Measurements from ENCODE around the gene CD8B.
"Not testable (repeated sequence)": the region's sequence is repeated elsewhere in the genome, so short reads cannot be mapped to it uniquely, and the experiment has no call there.

CD8B gene

DNA sequence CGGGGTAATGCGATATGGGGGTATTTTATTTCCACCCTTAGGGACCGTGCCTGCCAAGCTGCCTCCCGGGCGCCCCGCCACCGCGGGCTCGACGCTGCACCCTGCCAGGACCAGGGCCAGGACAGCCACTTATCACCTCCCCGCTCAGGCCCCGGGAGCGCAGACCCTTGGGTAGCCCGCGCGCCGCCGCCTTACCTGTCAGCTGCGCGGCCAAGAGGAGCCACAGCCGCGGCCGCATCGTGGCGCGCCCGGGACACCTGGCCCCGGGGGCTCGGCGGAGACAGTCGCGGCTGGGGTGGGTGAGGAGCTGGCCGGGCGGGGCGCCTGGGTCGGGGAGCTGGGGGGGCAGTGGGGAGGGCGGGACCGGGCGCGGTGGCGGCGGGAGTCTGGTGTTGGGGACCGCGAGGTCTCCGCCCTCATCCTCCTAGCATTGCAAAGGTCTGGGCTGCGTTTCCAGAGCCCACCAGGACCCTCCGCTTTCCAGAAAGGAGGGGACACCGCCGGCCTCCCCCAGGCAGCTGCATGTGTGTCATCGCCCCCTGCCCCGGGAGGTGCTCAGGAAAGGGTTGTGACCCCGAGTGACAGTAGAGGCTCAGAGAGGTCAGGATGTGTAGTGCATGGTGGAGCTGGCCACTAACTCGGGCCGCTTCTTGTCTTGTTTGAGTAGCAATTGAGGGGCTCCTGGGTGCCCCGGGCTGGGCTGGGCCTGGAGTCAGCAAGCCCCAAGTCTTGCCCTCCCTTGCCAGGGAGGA is at the start of gene CD8B:
Gene CD8B (minus strand): TSS at position 259 of the 752 bp plus-strand sequence. CDS start 21 bp downstream, at position 238.
- not testable (repeated sequence) for H3K9me3 ChIP-seq (ENCODE audit: insufficient read depth, low read depth, low read length); H3K4me1 ChIP-seq (ENCODE audit: insufficient read depth, low read length); H3K27ac ChIP-seq (ENCODE audit: low read length); H3K36me3 ChIP-seq (ENCODE audit: insufficient read depth, low read depth, low read length); H3K9ac ChIP-seq (ENCODE audit: low read depth, low read length)
- Histone ChIP-seq H3K27me3 (ENCODE audit: insufficient read depth, low read length) (peaks cover 24% of the 10 kb centered on the region), H3K4me3 (ENCODE audit: low read length) (peak within 1 kb of the TSS; percentile 51; the same call in 1 of the 2 replicates)

DNA sequence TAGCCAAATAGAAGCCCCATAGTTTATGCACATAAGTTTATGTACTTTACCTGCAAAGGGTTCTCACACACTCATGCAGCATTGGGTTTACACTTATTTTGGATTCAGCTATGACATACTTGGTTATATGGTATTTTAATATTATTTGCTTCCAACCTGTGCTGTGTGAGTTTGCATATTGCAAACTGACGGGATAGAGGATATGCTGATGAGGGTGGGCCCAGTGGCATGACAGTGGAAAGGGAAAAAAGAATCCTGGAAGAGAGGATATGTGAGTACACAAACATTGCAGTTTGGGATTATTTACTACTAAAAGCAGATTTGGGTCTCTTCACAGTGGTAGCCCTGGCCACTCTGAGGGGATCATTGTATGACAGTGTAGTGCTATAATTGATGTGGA is 44.2 kb upstream of the CD8B start:
- not testable (repeated sequence) for H3K27ac ChIP-seq (ENCODE audit: low read length); H3K9me3 ChIP-seq (ENCODE audit: insufficient read depth, low read depth, low read length); H3K27me3 ChIP-seq (ENCODE audit: insufficient read depth, low read length); H3K9ac ChIP-seq (ENCODE audit: low read depth, low read length); H3K4me3 ChIP-seq (ENCODE audit: low read length); H3K36me3 ChIP-seq (ENCODE audit: insufficient read depth, low read depth, low read length); H3K4me1 ChIP-seq (ENCODE audit: insufficient read depth, low read length)

DNA sequence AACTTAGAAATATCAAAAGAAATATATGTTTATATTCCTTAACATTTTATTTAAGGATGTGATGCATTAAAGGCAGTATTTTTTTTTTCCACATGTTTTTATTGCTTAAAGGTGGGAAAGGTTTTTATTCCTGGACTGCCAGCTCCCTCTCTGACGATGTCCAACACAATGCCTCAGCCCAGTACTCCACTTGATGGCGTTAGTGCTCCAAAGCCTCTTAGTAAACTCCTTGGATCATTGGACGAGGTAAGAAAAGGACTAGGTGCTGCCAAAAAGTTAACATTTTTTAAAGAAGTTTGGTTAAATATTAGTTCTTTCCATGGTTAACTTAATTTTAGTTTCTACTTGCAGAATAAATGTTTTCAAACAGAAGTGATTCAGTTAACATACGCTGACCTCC is 39.0 kb upstream of the CD8B start:
- not testable (repeated sequence) for H3K9me3 ChIP-seq (ENCODE audit: insufficient read depth, low read depth, low read length); H3K27me3 ChIP-seq (ENCODE audit: insufficient read depth, low read length); H3K36me3 ChIP-seq (ENCODE audit: insufficient read depth, low read depth, low read length); H3K27ac ChIP-seq (ENCODE audit: low read length); H3K4me3 ChIP-seq (ENCODE audit: low read length); H3K9ac ChIP-seq (ENCODE audit: low read depth, low read length); H3K4me1 ChIP-seq (ENCODE audit: insufficient read depth, low read length)

DNA sequence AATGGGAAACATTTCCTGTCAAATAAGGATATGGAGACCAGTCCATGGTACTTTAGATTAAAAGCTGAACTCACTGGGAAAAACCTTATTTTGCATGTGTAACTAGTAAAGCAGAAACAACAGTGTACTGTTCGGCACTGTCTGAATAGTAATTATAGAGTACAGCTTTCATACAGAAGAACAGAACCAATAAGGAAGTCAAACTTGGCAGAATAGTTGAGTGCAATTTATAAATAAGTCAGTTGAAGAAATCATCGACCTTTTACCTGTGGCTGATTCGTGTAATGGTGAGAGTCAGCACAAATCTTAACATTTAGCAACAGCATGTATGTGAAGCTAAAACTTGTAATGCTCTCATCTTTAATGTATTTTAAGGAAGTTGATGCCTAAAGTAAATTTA is 24.3 kb upstream of the CD8B start:
- not testable (repeated sequence) for H3K4me3 ChIP-seq (ENCODE audit: low read length); H3K27me3 ChIP-seq (ENCODE audit: insufficient read depth, low read length); H3K27ac ChIP-seq (ENCODE audit: low read length); H3K9me3 ChIP-seq (ENCODE audit: insufficient read depth, low read depth, low read length); H3K4me1 ChIP-seq (ENCODE audit: insufficient read depth, low read length); H3K36me3 ChIP-seq (ENCODE audit: insufficient read depth, low read depth, low read length); H3K9ac ChIP-seq (ENCODE audit: low read depth, low read length)

DNA sequence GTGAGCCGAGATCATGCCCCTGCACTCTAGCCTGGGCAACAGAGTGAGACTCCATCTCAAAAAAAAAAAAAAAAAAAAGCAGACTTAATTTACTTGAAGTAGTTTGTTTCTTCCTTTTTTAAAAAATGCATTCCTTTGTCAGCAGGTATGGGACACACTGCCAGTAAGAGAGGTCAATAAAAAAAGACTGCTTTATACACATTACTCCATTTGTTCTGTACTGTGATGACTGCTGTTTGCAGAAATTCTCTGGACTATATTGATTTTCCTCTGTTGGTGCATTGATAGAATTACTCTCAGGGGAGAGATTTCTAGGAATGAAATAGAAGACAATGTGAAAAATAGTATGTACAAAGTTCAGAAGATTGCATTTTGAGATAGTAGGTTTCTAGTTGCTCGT is 21.2 kb upstream of the CD8B start:
- H3K27me3 ChIP-seq (ENCODE audit: insufficient read depth, low read length); H3K36me3 ChIP-seq (ENCODE audit: insufficient read depth, low read depth, low read length); H3K9ac ChIP-seq (ENCODE audit: low read depth, low read length); H3K9me3 ChIP-seq (ENCODE audit: insufficient read depth, low read depth, low read length); H3K4me1 ChIP-seq (ENCODE audit: insufficient read depth, low read length); H3K27ac ChIP-seq (ENCODE audit: low read length); H3K4me3 ChIP-seq (ENCODE audit: low read length): not testable (repeated sequence)

GRCh38 chr2:86882118-86882665 is 20.5 kb upstream of the CD8B start:
- not testable (repeated sequence) for H3K9me3 ChIP-seq (ENCODE audit: insufficient read depth, low read depth, low read length); H3K36me3 ChIP-seq (ENCODE audit: insufficient read depth, low read depth, low read length); H3K27ac ChIP-seq (ENCODE audit: low read length); H3K27me3 ChIP-seq (ENCODE audit: insufficient read depth, low read length); H3K4me1 ChIP-seq (ENCODE audit: insufficient read depth, low read length); H3K9ac ChIP-seq (ENCODE audit: low read depth, low read length); H3K4me3 ChIP-seq (ENCODE audit: low read length)

DNA sequence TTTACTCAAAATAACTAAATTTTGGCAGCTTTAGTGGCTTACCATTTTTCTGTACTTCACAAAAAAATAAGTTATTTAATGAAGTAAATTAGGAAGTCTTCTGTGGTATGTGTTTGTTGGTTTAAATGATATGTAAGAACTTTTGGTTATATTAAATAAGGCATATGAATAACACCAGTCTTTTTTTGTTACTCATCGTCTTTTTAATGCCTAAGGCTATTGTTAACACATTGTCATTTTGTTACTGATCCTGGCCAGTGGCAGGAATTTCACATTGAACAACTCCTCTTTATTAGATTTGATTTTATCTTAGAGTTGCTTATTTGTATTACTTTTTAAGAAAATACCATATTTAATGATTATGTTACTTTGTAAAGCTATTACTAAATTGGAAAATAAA is 17.3 kb upstream of the CD8B start:
- not testable (repeated sequence) for H3K4me3 ChIP-seq (ENCODE audit: low read length); H3K4me1 ChIP-seq (ENCODE audit: insufficient read depth, low read length); H3K36me3 ChIP-seq (ENCODE audit: insufficient read depth, low read depth, low read length); H3K27me3 ChIP-seq (ENCODE audit: insufficient read depth, low read length); H3K9ac ChIP-seq (ENCODE audit: low read depth, low read length); H3K9me3 ChIP-seq (ENCODE audit: insufficient read depth, low read depth, low read length); H3K27ac ChIP-seq (ENCODE audit: low read length)

GRCh38 chr2:86870941-86871340 is 9.3 kb upstream of the CD8B start:
- H3K36me3 ChIP-seq (ENCODE audit: insufficient read depth, low read depth, low read length); H3K4me1 ChIP-seq (ENCODE audit: insufficient read depth, low read length); H3K27me3 ChIP-seq (ENCODE audit: insufficient read depth, low read length); H3K27ac ChIP-seq (ENCODE audit: low read length); H3K4me3 ChIP-seq (ENCODE audit: low read length); H3K9me3 ChIP-seq (ENCODE audit: insufficient read depth, low read depth, low read length); H3K9ac ChIP-seq (ENCODE audit: low read depth, low read length): not testable (repeated sequence)

GRCh38 chr2:86868895-86869468 is 7.3 kb upstream of the CD8B start:
- H3K27ac ChIP-seq (ENCODE audit: low read length); H3K4me3 ChIP-seq (ENCODE audit: low read length); H3K9me3 ChIP-seq (ENCODE audit: insufficient read depth, low read depth, low read length); H3K36me3 ChIP-seq (ENCODE audit: insufficient read depth, low read depth, low read length); H3K9ac ChIP-seq (ENCODE audit: low read depth, low read length); H3K27me3 ChIP-seq (ENCODE audit: insufficient read depth, low read length); H3K4me1 ChIP-seq (ENCODE audit: insufficient read depth, low read length): not testable (repeated sequence)

GRCh38 chr2:86862380-86862703 is 656 bp upstream of the CD8B start:
- H3K9me3 ChIP-seq (ENCODE audit: insufficient read depth, low read depth, low read length); H3K9ac ChIP-seq (ENCODE audit: low read depth, low read length); H3K36me3 ChIP-seq (ENCODE audit: insufficient read depth, low read depth, low read length); H3K27ac ChIP-seq (ENCODE audit: low read length); H3K4me1 ChIP-seq (ENCODE audit: insufficient read depth, low read length): not testable (repeated sequence)
- peak overlapping the region; percentile 42; the same call in 1 of the 2 replicates for H3K4me3 ChIP-seq (ENCODE audit: low read length)
- H3K27me3 ChIP-seq (ENCODE audit: insufficient read depth, low read length) = peaks cover 24% of the 10 kb centered on the region

GRCh38 chr2:86861175-86861574 is 511 bp downstream of the CD8B start:
- H3K36me3 ChIP-seq (ENCODE audit: insufficient read depth, low read depth, low read length); H3K9me3 ChIP-seq (ENCODE audit: insufficient read depth, low read depth, low read length); H3K4me1 ChIP-seq (ENCODE audit: insufficient read depth, low read length); H3K9ac ChIP-seq (ENCODE audit: low read depth, low read length); H3K27ac ChIP-seq (ENCODE audit: low read length): not testable (repeated sequence)
- peaks cover 24% of the 10 kb centered on the region for H3K27me3 ChIP-seq (ENCODE audit: insufficient read depth, low read length)
- peak overlapping the region; percentile 51; the same call in 1 of the 2 replicates for H3K4me3 ChIP-seq (ENCODE audit: low read length)

DNA sequence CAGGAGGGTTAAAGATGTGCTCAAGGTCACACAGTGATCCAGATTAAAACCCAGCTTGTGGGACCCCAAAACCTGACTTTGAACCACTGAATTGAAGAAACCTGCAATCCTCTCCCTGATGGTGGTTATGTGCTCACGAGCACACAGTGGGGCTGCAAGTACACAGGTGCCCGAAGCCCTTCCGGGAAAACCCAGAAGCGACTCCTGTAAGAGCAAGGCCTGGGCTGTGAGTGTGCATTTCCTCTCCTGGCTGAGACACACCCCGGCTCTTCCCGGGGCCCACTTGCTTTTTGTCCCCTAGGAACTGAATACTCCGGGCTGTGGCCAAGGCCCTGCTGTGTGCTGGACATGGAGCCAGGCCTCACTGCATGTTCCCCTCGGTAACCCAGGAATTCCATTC is 1.1 kb downstream of the CD8B start:
- not testable (repeated sequence) for H3K9me3 ChIP-seq (ENCODE audit: insufficient read depth, low read depth, low read length); H3K4me1 ChIP-seq (ENCODE audit: insufficient read depth, low read length); H3K4me3 ChIP-seq (ENCODE audit: low read length); H3K36me3 ChIP-seq (ENCODE audit: insufficient read depth, low read depth, low read length); H3K27ac ChIP-seq (ENCODE audit: low read length); H3K9ac ChIP-seq (ENCODE audit: low read depth, low read length)
- peaks cover 24% of the 10 kb centered on the region for H3K27me3 ChIP-seq (ENCODE audit: insufficient read depth, low read length)
